Left lung (tissue), 10 donors: ENCODE data around the gene DERL2. TPM values are rescaled to one million over a fixed set of nuclear protein-coding genes. Genes with fewer than 3 reads are reported as not detected.

Source experiments
- ATAC-seq: fragments of 200-7000 bp; cut with Tn5 transposase; one replicate; pipeline ENCODE4 v1.9.1; 2020; ENCODE audit warnings: moderate library complexity
- DNase-seq, 4 donors: peaks; one replicate each; pipeline ENCODE4 v3.0.0-alpha.2; 2013 to 2020
- H3K27ac ChIP-seq, 2 donors: fragments of 200-600 bp; sonication (generic) in 1 of 2; one replicate each; pipeline versions ENCODE4 v1.5.0 to v1.8.0; 2020 to 2021
- H3K27me3 ChIP-seq, 2 donors: fragments of 200-600 bp; sonication (generic) in 1 of 2; one replicate each; pipeline versions ENCODE4 v1.5.0 to v1.8.0; 2020 to 2021
- H3K36me3 ChIP-seq, 2 donors: fragments of 200-600 bp; sonication (generic) in 1 of 2; one replicate each; pipeline versions ENCODE4 v1.5.0 to v1.8.0; 2020 to 2021
- H3K4me1 ChIP-seq, 2 donors: fragments of 200-600 bp; one replicate each; pipeline ENCODE4 v1.8.0; 2021
- H3K4me3 ChIP-seq, 2 donors: fragments of 200-600 bp; sonication (generic) in 1 of 2; one replicate each; pipeline versions ENCODE4 v1.5.0 to v1.8.0; 2020 to 2021; ENCODE audit warnings: mild to moderate bottlenecking in 1 of 2
- H3K9me3 ChIP-seq, 2 donors: fragments of 200-600 bp; sonication (generic) in 1 of 2; one replicate each; pipeline versions ENCODE4 v1.5.0 to v1.8.0; 2020 to 2021
- CTCF ChIP-seq, 2 donors: fragments of 200-600 bp; sonication (generic) in 1 of 2; IDR thresholded peaks; one replicate each; pipeline versions ENCODE4 v1.5.0 to v1.8.0; 2021; ENCODE audit warnings: antibody characterized with exemption in 2 of 2
- intact Hi-C, 2 donors: fragments of 100-400 bp; cut with DNase I; formaldehyde crosslinking; loops; one replicate each; pipeline versions ENCODE4 v1.11.2 to v1.14.2; 2022
- polyA plus RNA-seq, 6 donors: library from polyadenylated mRNA; unstranded; fragments of 120-200 nt; gene quantifications; one replicate each; pipeline ENCODE4 v1.2.1, GENCODE V29; 2013; ENCODE audit not compliant: insufficient read length in 6 of 6
- total RNA-seq, 2 donors: library from RNA; stranded (reverse); fragmentation: NEBNext Ultra II Directional; extraction: Animal tissue kit (Norgen Biotek cat#: 25700); gene quantifications; one replicate each; pipeline ENCODE4 v1.2.1, GENCODE V29; 2021
- donor health status: DM: no; HTN: yes; CAD: no.
- donor health status: DM: no; HTN: no; CAD: no.

The DERL2 gene
- total and polyA plus RNA-seq, 8 donors = 59.8 to 79.1 (median 68.0) TPM

GRCh38 chr17:5501685-5502084 is 15.7 kb upstream of the DERL2 start:
- Histone ChIP-seq H3K4me3 (no peak overlapping the region), H3K4me1 (peaks cover 0 to 12% of the 10 kb centered on the region in 2 donors), H3K27ac (no peak overlapping the region), H3K9me3 (no peaks in the 10 kb centered on the region), H3K27me3 (peaks cover 11 to 45% of the 10 kb centered on the region in 2 donors), H3K36me3 (no peaks in the 10 kb centered on the region)
- ATAC-seq (no peak), DNase-seq (no peak)
- intact Hi-C loops = no loop called here
- TF ChIP-seq CTCF (IDR thresholded peaks at IDR 0.05) = no peak

DNA sequence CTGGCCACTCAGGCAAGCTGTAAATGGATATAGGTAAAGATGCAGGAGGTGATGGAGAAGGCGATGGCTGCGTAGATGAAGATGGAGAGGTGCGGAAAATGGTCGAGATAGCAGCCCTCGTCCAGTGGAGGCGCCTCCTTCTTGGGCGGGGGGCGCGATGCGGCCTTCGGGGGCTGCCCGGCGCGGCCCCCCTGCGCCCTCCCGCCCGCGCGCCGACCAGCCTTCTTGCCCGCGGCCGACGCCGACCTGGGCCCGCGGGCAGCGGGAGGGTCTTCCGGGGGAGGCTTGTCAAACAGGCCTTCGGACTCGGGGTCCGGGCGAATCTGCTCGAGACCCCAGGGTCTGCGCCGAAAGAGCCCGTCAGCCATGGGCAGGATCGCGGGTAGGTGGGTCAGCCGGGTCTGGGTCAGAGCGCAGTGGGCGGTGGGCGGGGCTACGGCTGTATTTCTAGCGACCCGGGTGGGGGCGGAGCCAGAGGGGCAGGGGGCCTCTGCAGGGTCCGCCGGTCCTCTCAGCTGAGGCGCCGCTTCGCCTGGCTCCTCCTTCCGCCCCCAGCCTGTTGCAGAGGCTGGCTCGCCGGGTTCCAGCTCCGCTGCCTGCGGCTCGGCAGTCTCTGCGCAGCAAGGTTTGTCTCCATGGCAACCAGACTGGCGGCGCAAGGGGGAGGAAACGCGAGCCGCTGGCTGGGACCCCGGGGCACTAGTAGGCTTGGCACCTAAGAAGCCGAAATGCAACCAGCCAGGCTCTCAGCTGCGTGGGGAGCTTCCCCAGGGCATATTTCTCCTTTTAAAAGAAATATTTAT is 14.8 kb upstream of the DERL2 start:
- no peak for TF ChIP-seq CTCF (IDR thresholded peaks at IDR 0.05)
- peak; percentile 72 to 95 (median 86) for DNase-seq
- peak; percentile 87 for ATAC-seq
- H3K9me3 ChIP-seq = no peaks in the 10 kb centered on the region
- no peaks in the 10 kb centered on the region for H3K36me3 ChIP-seq
- H3K4me3 ChIP-seq = peak overlapping the region; percentile 32 to 34
- H3K27me3 ChIP-seq = peaks cover 11 to 45% of the 10 kb centered on the region in 2 donors
- H3K4me1 ChIP-seq = peaks cover 0 to 12% of the 10 kb centered on the region in 2 donors
- intact Hi-C loops = no loop called here
- H3K27ac ChIP-seq = no peak overlapping the region

GRCh38 chr17:5500247-5500588 is 14.2 kb upstream of the DERL2 start:
- peaks cover 11 to 45% of the 10 kb centered on the region in 2 donors for H3K27me3 ChIP-seq
- no peaks in the 10 kb centered on the region for H3K9me3 ChIP-seq
- H3K27ac ChIP-seq = no peak overlapping the region
- no peak for TF ChIP-seq CTCF (IDR thresholded peaks at IDR 0.05)
- no peak for ATAC-seq
- intact Hi-C loops = no loop called here
- H3K4me3 ChIP-seq = peak overlapping the region; percentile 32 to 34
- H3K4me1 ChIP-seq = peaks cover 0 to 12% of the 10 kb centered on the region in 2 donors
- peak in 1 of 4 donors; percentile 9 for DNase-seq
- H3K36me3 ChIP-seq = no peaks in the 10 kb centered on the region

- no peak for ATAC-seq
- no peaks in the 10 kb centered on the region for H3K9me3 ChIP-seq
- intact Hi-C loops = no loop called here
- H3K27me3 ChIP-seq = peaks cover 11 to 45% of the 10 kb centered on the region in 2 donors
- no peak for TF ChIP-seq CTCF (IDR thresholded peaks at IDR 0.05)
- peak overlapping the region; percentile 32 to 34 for H3K4me3 ChIP-seq
- no peak overlapping the region for H3K27ac ChIP-seq
- H3K4me1 ChIP-seq = peaks cover 0 to 12% of the 10 kb centered on the region in 2 donors
- DNase-seq = peak in 2 of 4 donors; percentile 14 to 25
- no peaks in the 10 kb centered on the region for H3K36me3 ChIP-seq
Observed at GRCh38 chr17:5499476-5500231, 13.7 kb upstream of the DERL2 start.

GRCh38 chr17:5492970-5493369 is 7.0 kb upstream of the DERL2 start:
- Histone ChIP-seq H3K4me3 (no peak overlapping the region), H3K27ac (no peak overlapping the region), H3K27me3 (peaks cover 0 to 2% of the 10 kb centered on the region in 2 donors), H3K4me1 (peaks cover 0 to 7% of the 10 kb centered on the region in 2 donors), H3K36me3 (peaks cover 0 to 30% of the 10 kb centered on the region in 2 donors), H3K9me3 (no peaks in the 10 kb centered on the region)
- intact Hi-C loops = no loop called here
- no peak for TF ChIP-seq CTCF (IDR thresholded peaks at IDR 0.05)
- DNase-seq = no peak
- no peak for ATAC-seq
